NCI-H2029 treated with DMSO at 0.1 percent for 48 hours (cell line): ENCODE data around the gene LSM14B.
"Not testable (repeated sequence)": the region's sequence is repeated elsewhere in the genome, so short reads cannot be mapped to it uniquely, and the experiment has no call there.

ENCODE experiments used
- DNase-seq: peaks from one replicate; lab custom pipeline; 2025; lab: John Stamatoyannopoulos, UW

LSM14B gene

DNA sequence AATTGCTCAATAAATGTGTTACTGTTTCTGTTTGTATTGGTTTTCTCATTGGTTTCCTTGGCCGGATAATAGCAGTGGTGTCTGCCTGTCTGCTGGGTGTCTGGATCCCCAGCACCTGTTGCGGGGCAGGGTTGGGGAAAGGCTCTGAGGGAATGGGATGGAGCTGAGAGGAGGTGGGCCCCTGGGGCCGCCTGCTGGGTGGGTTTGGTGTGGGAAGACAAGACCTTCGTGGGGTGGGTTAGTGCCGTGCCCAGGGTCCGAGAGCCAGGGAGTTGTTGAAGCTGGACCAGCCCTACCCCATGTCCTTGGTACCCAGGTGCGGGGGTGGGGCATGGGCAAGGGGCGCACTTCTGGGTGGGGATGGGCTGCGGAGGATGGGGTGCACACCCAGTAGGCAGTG lies 25.3 kb downstream of the LSM14B start:
- no peak for DNase-seq

DNA sequence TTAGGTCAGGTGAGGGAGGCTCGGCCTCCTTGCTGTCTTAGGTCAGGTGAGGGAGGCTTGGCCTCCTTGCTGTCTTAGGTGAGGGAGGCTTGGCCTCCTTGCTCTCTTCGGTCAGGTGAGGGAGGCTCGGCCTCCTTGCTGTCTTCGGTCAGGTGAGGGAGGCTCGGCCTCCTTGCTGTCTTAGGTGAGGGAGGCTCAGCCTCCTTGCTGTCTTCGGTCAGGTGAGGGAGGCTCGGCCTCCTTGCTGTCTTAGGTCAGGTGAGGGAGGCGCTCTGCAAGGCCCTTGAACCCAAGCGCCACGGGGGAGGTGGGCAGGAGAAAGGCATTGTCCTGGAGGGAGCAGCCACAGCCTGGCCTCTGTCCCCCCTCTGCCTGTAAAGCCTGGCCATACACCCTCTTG lies 26.1 kb downstream of the LSM14B start:
- DNase-seq, result not testable (repeated sequence)

DNA sequence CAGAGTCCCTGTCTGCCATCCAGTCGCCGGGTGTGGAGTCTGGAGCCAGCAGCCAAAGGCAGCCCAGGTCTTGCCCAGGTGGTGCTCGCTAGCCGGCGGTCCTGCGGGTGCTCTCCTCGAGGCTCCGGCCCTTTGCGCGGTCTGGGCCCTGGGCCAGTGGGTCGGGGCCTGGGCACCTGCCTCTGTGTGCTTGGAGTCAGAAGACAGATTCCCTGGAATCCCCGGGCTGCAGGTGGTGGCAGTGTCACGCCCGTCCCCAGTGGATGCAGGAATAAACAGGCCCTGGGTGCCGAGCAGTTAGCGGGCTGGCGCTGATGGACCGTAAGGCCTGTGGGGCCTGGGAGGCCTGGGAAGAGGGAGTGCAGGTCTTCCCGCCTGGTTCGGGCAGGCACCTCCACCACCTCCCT lies 26.6 kb downstream of the LSM14B start:
- DNase-seq, result no peak

DNA sequence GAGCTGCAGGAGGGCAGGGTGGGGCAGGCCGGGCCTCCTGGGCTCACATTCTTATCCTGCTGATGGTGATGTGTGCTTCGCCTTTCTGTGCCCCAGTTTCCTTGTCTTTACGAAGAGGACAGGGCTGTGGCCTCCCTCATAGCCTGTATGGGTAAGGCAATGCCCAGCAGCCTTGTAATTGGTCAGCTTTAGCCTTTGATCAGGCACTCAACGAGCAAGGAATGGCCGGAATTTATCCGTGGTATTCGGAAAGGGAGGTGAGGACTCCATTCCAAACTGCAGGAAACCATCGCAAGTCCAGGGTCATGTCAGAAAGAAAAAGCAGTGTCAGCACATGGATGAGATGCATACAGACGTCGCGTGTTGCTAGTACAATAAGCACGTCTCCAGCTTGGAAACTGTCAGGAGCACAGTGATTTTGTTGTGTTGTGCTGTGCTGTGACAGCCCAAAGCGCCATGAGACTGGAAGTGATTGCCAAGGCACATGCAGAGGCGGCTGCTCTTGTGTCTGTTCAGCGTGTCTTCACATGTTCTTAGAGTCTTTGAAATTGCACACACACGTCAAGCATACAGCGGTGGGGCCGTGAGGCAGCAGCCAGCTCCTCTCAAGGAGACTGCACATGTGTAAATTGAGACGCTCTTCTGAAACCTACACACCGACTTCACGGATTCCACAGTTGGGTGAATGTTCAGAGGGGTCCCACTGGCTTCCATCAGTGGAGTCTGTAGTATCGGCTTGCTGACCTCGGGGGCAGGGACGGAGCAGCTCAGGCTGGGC lies 27.4 kb downstream of the LSM14B start:
- no peak for DNase-seq

DNA sequence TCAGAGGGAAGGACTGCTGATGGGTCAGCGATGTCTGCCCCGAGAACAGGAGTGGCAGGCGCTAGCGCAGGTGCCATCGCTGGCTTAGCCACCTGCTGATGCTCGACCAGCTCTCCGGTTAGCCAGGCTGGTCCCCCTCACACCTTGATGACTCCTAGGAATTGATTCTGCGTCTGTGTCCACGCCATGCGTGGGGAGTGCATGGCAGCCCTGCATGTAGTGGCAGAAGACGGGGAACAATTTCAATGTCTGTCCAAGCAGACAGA lies 28.0 kb downstream of the LSM14B start:
- DNase-seq, result no peak

DNA sequence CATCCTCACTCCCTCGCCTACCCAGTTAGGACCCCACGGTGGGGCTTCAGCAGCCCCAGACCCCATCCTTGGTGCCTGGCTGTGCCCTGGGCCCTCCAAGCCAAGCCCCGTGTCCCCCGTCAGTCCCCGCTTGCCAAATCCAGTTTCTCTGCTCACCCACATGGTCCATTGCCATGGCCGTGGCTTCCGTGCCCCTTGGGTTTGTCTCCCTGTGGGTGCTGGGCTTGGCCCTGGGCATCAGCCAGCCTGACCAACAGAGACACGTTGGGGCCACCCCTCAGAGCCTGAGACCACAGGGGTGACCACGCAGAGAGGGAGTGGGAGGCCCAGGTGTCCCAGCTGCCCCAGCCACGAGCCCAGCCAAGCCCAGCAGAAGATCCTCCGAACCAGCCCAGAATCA lies 28.9 kb downstream of the LSM14B start:
- no peak for DNase-seq

DNA sequence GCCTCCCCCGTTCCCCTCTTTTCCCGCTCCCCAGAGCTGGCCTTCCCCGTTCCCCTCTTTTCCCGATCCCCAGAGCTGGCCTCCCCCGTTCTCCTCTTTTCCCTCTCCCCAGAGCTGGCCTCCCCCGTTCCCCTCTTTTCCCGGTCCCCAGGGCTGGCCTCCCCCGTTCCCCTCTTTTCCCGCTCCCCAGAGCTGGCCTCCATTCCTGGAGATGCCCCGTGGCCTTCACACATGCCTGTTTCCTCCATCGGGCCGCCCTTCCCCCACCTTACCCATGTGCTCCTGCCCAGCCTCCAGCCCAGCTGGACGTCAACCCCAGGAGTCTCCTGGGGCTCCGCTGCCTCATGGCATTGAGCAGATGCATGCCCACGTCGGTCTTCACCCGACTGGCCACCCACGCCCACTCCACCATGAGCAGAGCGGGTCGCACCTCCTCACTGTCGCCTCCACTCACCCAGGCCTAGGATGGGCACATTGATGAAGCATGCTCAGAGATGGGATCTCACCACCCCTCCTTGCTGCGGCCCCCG lies 29.6 kb downstream of the LSM14B start:
- DNase-seq, result no peak

DNA sequence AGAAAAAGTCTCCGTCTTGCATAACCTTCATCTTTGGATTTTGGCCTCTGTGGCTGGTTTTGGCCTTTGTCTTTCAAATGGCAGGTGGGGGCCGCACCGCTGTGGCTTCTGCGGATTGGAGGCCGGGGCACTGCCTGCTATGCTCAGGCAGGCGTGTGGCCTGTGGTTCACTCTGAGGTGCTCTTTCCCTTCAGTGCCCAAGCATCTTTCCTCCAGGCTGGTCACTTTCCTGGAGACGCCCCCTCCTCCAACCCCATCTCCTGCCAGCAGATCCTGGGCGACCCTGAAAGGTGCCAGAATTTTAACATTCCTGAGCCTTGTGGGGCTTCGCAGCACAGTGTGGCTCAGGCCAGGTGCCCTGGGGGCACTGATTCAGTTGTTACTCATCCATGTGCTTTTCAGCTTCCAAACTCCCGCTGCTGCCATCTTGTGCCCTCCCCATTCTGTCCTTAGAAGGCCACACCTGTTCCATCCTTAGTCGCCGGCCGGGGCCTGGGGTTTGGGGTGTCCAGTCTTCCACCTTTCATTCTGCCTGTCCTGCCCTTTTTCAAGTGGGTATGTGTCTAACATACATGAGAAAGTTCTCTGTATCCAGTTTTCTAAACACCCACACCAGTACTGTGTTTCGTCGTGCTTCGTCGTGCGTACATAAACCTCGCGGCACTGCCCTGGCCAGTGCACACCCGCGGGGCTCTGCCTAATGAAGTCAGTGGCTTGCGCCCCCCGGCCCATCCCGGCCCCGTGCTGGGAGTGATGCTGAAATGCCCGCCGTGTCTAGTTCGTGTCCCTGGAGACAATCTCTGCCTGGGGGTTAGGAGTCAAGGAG lies 33.4 kb downstream of the LSM14B start:
- no peak for DNase-seq

DNA sequence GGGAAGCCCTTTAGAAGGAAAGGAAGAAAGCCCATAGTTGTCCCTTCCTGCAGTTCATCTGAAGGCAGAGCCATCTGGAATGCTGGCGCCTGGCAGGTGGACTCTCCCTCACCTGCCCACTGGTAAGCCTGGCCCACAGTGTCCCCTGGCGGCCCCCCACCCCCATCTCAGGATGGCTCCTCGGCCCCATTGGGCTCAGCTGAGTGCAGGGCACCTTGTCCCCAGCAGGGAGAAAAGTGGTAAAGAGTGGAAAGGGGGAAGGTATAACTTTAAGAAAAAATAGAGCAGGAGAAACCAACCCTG lies 33.9 kb downstream of the LSM14B start:
- DNase-seq, result no peak

DNA sequence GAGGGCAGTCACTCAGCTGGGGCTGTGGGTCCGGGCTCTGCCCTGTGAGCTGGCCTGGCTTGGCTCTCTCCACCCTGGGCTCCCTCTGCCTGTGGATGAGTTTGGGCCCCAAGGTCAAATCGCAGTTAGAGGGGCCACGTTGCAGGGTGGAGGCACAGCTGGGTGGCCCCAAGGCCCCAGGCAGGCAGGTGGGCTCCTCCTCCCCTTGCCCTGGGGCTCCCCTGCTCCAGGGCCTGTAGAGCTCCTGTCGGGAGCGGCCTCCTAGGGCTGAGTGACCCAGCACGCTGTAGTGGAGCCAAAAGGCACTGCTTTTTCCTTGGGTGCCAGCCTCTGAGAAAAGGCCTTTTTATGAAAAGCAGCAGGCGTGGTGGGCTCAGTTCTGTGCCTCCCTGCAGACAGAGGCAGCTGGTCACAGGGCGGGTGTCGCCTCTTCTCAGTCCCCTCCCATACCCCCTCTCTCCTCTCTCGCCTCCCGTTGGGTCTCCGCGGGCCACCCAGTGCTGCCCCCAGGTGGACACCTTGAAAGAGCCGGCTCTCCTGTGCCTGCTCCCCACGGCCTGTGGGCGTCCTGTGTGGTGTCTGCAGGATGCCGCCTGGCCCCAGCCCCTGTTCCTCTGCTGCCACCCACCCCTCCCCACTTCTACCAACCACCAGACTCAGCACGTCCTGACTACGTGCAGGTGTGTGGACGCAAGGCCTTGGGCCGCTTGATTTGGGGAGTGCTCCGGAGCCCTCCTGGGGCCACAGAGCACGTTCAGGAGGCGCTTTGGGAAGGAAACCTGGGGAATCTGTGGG lies 34.5 kb downstream of the LSM14B start:
- no peak for DNase-seq

DNA sequence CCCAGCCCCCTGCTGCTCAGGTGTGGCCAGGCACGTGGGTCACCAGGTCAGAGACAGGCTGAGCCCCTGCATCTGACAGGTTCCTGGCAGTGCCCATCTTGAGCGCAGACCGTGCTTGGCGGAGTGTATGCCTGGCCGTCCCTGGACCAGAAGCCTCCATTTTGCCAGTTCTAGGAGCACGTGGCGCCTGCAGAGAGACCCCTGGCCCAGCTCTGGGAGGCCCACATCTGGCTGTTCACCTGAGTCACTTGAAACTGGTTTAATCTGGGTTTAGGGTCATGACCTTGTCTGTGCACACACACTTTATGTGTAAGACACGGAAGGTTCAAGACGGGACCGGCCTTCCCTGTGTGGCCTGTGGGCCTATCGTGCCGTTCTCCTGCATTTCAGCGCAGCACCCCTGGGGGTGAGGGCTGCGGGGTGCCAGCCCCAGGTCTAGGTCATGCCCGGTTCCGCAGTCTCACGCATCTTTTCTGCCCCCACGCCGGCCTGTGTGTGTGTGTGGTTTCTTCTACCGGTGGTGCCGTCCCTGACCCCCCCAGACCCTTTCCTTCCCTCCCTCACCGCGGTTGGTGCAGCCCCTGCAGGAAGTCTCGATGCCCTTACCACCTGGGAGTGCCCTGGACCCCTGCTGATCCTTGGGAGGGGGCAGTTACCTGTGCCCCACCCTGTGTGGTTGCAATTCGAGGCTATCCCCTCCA lies 35.3 kb downstream of the LSM14B start:
- DNase-seq, result no peak

DNA sequence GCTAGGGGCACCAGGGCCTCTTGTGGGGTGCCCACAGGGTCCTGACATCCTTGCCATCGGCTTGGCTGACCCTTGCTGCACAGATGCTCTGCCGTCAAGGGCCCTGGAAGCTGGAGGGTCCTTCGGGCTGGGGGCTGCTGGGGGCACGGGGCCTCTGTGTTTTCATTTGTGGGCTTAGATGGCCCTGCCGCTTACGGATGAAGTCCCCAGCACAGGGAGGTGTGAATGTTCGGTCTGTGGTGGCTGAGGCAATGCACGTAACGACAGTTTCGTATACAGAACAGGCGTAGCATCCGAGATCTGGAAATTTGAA lies 35.8 kb downstream of the LSM14B start:
- no peak for DNase-seq

DNA sequence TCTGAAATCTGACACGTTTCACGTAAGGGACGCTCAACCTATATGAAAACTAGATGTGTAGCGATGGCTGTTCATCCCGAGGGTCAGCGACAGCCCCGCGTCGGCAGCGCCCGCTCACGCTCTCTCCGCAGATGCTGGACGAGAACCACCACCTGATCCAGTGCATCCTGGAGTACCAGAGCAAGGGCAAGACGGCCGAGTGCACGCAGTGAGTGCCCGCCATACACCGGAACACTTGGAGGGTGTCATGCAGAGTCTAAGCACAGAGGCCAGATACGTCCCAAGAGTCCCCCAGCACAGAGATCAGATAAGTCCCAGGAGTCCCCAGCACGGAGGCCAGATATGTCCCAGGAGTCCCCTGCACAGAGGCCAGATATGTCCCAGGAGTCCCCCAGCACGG lies 36.3 kb downstream of the LSM14B start:
- DNase-seq, result no peak

DNA sequence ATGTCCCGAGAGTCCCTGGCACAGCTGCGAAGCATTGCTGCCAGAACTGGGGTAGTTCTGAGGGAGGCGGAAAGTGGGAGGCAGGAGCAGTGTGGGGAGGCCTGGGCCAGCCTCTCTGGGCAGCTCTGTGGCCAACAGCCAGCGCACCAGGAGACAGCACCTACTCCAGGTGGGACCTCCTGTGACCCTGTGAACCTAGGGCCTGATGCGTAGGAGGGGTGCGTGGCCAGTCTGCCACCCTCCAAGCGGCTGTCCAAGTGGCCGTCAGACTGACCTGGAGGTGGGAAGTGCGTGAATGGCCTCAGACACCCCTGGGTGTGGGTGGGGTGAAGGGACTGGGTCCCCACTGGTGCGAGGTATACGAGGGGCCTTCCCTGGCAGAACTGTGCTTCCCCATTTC lies 36.8 kb downstream of the LSM14B start:
- DNase-seq, result no peak

DNA sequence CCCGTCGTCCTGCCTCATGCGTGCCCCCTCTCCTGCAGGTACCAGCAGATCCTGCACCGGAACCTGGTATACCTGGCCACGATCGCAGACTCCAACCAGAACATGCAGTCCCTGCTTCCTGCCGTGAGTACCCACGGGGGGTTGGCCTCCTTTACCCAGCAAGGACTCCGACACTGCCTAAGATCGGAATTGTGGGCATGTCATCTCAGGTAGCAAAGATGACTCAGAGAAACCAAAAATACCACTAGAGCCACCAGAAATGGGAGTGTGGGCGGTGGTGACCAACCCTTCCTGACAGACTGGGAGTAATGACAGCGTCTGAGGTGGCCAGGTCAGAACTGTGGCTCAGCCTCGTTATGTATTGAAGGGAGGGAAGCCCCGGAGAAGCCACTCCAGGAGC lies 37.6 kb downstream of the LSM14B start:
- DNase-seq, result no peak

DNA sequence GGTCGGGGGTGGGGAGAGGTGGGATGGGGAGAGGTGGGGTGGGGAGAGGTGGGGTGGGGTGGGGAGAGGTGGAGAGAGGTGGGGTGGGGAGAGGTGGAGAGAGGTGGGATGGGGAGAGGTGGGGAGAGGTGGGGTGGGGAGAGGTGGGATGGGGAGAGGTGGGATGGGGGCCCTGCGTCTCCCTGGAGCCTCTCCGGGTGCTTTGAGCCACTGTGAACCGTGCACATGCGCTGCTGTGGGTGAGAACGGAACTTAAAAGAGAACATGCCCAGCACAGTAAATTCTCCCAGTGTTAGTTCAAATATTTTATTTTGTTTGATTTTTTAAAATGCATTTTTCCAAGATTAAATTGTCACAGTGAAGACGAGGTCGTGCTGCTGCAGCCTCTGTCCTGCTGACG lies 38.0 kb downstream of the LSM14B start:
- no peak for DNase-seq

DNA sequence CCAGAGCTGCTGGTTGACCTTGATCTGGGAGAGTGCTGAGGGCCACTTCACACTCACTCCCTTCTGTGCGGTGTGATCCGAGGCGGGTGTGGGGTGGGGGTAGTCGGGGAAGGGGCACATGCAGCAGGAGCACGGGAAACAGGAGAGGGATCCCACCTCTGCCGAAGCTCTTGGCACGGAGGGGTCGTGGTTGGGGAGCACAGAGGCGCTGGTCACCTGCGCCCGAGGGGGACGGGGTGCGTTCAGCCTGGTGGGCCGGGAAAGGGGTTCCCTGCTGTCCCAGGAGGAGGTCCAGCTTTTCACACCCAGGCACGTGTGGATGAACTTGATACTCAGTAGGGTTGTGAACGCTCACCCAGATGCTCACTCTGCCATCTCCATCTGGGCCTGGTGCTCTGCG lies 38.6 kb downstream of the LSM14B start:
- no peak for DNase-seq

DNA sequence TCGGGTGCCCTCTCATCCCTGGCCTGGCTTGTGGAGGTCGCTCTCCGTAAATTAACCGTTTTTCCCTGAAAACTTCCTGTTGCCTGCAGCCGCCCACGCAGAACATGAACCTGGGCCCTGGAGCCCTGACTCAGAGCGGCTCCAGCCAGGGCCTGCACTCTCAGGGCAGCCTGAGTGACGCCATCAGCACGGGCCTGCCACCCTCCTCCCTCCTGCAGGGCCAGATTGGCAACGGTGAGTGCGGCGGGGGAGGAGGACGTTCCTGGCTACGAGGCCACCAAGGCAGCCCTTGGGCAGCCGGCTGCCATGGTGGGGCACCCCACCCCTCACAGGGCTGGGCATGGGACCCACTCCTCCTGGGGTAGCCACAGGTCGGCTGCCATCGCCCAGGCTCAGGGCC lies 39.1 kb downstream of the LSM14B start:
- DNase-seq, result no peak

DNA sequence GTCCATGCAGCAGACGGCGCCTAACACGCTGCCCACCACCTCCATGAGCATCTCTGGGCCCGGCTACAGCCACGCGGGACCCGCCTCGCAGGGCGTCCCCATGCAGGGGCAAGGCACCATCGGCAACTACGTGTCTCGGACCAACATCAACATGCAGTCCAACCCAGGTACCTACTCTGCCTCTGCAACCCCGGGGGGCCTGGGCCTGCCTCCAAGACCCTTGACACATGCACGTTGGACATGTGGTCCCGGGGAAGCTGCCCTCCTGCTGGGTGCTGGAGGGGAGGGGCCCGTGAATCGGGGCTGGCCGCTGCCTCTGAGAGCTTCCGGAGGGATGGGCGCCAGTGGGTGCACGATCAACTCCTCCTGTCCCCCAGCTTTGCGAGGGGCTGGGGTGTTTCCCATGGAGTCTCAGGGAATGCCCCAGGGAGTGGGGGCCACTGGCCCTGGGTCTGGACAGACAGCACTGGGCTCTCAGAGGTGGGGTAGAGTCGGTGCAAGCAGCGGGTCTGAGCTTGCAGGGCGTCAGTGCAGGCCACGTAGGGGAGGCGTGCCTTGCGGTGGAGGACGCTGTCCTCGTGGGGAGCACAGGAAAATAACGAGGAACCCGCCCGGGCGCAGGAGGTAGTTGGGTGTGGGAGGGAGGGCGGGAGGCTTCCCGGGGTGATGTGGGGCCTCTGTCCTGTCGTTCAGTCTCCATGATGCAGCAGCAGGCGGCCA lies 40.6 kb downstream of the LSM14B start:
- no peak for DNase-seq

DNA sequence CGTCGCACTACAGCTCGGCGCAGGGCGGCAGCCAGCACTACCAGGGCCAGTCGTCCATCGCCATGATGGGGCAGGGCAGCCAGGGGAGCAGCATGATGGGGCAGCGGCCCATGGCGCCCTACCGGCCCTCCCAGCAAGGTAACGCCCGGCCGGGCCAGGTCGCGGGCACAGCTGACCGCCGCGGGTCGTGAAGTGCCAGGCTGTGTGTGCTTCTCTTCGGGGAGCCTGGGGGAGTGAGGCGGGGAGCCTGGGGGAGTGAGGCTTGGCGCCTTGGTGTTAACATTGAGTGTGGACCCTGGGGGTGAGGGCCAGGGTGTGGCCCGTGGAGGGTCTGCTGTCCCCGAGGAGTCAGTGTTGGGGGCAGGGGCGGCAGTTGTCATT lies 41.2 kb downstream of the LSM14B start:
- no peak for DNase-seq

DNA sequence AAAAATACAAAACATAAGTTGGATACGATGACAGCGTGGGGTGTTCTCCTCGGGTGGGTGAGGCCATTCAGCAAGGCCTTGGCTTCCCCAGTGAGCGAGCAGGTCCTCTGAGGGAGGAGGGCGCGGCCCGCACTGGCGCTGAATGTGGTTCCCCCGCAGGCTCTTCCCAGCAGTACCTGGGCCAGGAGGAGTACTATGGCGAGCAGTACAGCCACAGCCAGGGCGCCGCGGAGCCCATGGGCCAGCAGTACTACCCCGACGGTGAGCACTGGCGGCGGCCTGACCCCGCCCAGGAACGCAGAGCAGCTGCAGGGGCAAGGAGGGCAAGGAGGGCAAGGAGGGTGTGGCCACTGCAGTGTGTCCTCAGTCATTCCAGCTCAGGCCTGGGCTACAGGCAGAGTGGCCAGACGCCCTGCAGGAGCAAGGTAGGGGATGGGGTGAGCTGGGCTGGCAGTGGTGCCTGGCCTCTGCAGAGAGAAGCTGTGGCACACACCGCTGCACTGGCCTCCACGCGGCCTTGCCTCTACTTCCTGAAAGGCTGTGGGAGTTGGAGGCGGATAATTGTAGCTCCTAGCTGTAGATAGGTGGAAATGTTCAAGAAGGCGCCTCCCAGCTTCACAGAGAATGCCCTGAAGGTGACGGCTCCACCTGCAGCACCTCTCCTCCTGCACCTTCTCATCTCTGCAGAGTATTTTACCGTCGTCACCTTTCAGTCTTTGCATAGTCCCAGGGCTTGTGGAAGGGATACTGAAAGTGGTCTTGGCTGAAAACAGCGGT lies 41.9 kb downstream of the LSM14B start:
- no peak for DNase-seq
